ENCODE data around the gene SNAP25. TPM values are rescaled to one million over a fixed set of nuclear protein-coding genes. Genes with fewer than 3 reads are reported as not detected.

SNAP25 gene
- total and polyA plus RNA-seq, 2 experiments from 2014 or later, result 4.0 to 6.3 TPM

- Histone ChIP-seq H3K36me3 (no peaks in the 10 kb centered on the region), H3K27ac (no peak overlapping the region), H3K4me1 (ENCODE audit: low read depth) (no peaks in the 10 kb centered on the region), H3K9me3 (ENCODE audit: low read depth) (no peaks in the 10 kb centered on the region), H3K4me3 (no peak overlapping the region), H3K27me3 (peaks cover 12% of the 10 kb centered on the region)
- no peak for DNase-seq (ENCODE audit: low read depth in 1 of 2, low spot score in 1 of 2)
- no peak for TF ChIP-seq CTCF (IDR thresholded peaks at IDR 0.05; ENCODE audit: low read depth, low read length)
These were observed 44.2 kb upstream of the SNAP25 start for GRCh38 chr20:10174400-10174799.

GRCh38 chr20:10177326-10177725 lies 41.3 kb upstream of the SNAP25 start:
- no peaks in the 10 kb centered on the region for H3K9me3 ChIP-seq (ENCODE audit: low read depth)
- peak in 1 of 2 donors; percentile 3 for DNase-seq (ENCODE audit: low read depth in 1 of 2, low spot score in 1 of 2)
- no peak for TF ChIP-seq CTCF (IDR thresholded peaks at IDR 0.05; ENCODE audit: low read depth, low read length)

DNA sequence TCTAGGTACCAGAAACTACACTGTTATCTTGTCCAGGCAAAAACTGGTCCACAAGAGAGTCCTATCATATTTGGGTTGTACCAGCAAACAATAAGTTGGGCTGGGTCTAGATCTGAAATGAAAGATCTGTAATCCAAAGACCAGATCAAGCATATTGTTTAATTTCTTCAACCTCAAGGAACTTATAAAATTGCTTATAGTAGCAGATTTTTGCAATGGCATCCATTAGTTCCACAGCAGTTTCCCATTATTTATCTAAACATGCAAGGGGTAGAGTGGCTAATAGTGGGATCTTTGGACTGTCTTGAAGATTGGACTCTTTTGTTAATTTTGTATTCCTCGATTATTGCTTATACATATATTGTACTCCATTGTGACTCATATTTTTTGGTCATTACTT lies 40.5 kb upstream of the SNAP25 start:
- Histone ChIP-seq H3K4me3 (no peak overlapping the region), H3K36me3 (no peaks in the 10 kb centered on the region), H3K27ac (no peak overlapping the region), H3K4me1 (ENCODE audit: low read depth) (no peaks in the 10 kb centered on the region), H3K9me3 (ENCODE audit: low read depth) (no peaks in the 10 kb centered on the region), H3K27me3 (peaks cover under 1% of the 10 kb centered on the region)
- TF ChIP-seq CTCF (IDR thresholded peaks at IDR 0.05; ENCODE audit: low read depth, low read length), result no peak
- DNase-seq (ENCODE audit: low read depth in 1 of 2, low spot score in 1 of 2), result no peak

More at GRCh38 chr20:10177326-10177725, 41.3 kb upstream of the SNAP25 start:
- Histone ChIP-seq H3K27me3 (peaks cover 8% of the 10 kb centered on the region), H3K4me1 (ENCODE audit: low read depth) (no peaks in the 10 kb centered on the region), H3K4me3 (no peak overlapping the region), H3K36me3 (no peaks in the 10 kb centered on the region), H3K27ac (no peak overlapping the region)

DNA sequence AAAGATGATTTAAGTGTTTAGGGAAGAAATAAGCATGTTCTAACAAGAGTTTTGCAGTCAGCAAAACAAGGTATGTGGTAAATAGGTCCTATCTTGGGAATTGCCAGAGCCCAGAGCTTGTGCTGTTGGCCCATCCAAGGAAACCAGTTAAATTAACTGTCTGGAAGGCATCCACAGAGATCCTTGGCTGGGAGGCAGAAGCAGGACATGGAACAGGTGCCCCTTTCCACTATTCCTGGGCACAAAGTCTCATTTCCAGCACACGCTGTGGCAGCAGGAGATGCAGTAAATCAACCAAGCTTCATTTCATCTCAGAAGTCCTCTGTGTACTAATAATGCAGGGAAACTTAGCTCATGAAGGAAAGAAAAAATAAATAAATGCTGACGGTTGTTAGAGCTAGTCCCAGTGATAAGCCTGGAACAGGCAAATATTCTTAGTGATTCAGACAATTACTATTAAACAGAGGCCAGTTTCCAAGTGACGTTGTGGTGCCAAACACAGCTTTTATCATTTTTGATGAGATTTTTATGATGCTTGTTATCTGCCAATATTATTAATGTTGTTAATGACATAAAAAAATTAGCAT lies 39.8 kb upstream of the SNAP25 start:
- no peaks in the 10 kb centered on the region for H3K4me1 ChIP-seq (ENCODE audit: low read depth)
- H3K27me3 ChIP-seq, result no peaks in the 10 kb centered on the region
- H3K36me3 ChIP-seq, result no peaks in the 10 kb centered on the region
- no peak for DNase-seq (ENCODE audit: low read depth in 1 of 2, low spot score in 1 of 2)
- H3K4me3 ChIP-seq, result no peak overlapping the region
- no peak for TF ChIP-seq CTCF (IDR thresholded peaks at IDR 0.05; ENCODE audit: low read depth, low read length)
- no peaks in the 10 kb centered on the region for H3K9me3 ChIP-seq (ENCODE audit: low read depth)
- no peak overlapping the region for H3K27ac ChIP-seq

- Histone ChIP-seq H3K36me3 (no peaks in the 10 kb centered on the region), H3K9me3 (ENCODE audit: low read depth) (no peaks in the 10 kb centered on the region), H3K4me3 (no peak overlapping the region), H3K27me3 (no peaks in the 10 kb centered on the region), H3K4me1 (ENCODE audit: low read depth) (no peaks in the 10 kb centered on the region), H3K27ac (no peak overlapping the region)
- DNase-seq (ENCODE audit: low read depth in 1 of 2, low spot score in 1 of 2), result peak in 1 of 2 donors; percentile 9
- peak; percentile 59 for TF ChIP-seq CTCF (IDR thresholded peaks at IDR 0.05; ENCODE audit: low read depth, low read length)
These were observed 38.9 kb upstream of the SNAP25 start for GRCh38 chr20:10179574-10180298.

Data from cardiac muscle cell (in vitro differentiated cells and primary cell).